Upper lobe of right lung (tissue), 1 donor: ENCODE results near the gene SERAC1. TPM values are rescaled to one million over a fixed set of nuclear protein-coding genes. Genes with fewer than 3 reads are reported as not detected.

Experiments
- ATAC-seq: fragments of 200-7000 bp; cut with Tn5 transposase; one replicate; pipeline ENCODE4 v1.9.1; 2020; ENCODE audit warnings: mild to moderate bottlenecking, moderate library complexity
- DNase-seq: peaks from one replicate; pipeline ENCODE4 v3.0.0-alpha.2; 2020
- H3K27ac ChIP-seq: fragments of 200-600 bp; one replicate; pipeline ENCODE4 v1.8.0; 2022
- H3K27me3 ChIP-seq: fragments of 200-600 bp; one replicate; pipeline ENCODE4 v1.8.0; 2022; ENCODE audit warnings: mild to moderate bottlenecking
- H3K36me3 ChIP-seq: fragments of 200-600 bp; one replicate; pipeline ENCODE4 v1.8.0; 2022
- H3K4me1 ChIP-seq: fragments of 200-600 bp; one replicate; pipeline ENCODE4 v1.8.0; 2022
- H3K4me3 ChIP-seq: fragments of 200-600 bp; one replicate; pipeline ENCODE4 v1.8.0; 2022; ENCODE audit warnings: mild to moderate bottlenecking
- H3K9me3 ChIP-seq: fragments of 200-600 bp; one replicate; pipeline ENCODE4 v1.8.0; 2022
- CTCF ChIP-seq: fragments of 200-600 bp; IDR thresholded peaks from one replicate; pipeline ENCODE4 v1.8.0; 2022; ENCODE audit warnings: antibody characterized with exemption
- intact Hi-C: fragments of 100-400 bp; cut with DNase I; formaldehyde crosslinking; loops from one replicate; pipeline ENCODE4 v1.11.0; 2022
- total RNA-seq: library from RNA; stranded (reverse); fragmentation: NEBNext Ultra II Directional; extraction: Animal tissue kit (Norgen Biotek cat#: 25700); gene quantifications from one replicate; pipeline ENCODE4 v1.2.1, GENCODE V29; 2021
- donor health status: DM: no; HTN: yes; CAD: no; lungs with severe emphysema.

Gene SERAC1
- total RNA-seq, 1 donor from 2014 or later: 7.5 TPM

GRCh38 chr6:158165919-158166416, 2.1 kb downstream of the SERAC1 start:
- Histone ChIP-seq H3K27me3 (no peaks in the 10 kb centered on the region), H3K9me3 (no peaks in the 10 kb centered on the region), H3K4me3 (no peak overlapping the region), H3K36me3 (no peaks in the 10 kb centered on the region), H3K4me1 (peaks cover 6% of the 10 kb centered on the region), H3K27ac (no peak overlapping the region)
- intact Hi-C loops: no loop called here
- DNase-seq: no peak
- no peak for ATAC-seq
- TF ChIP-seq CTCF: no peak

GRCh38 chr6:158164579-158165170, 3.4 kb downstream of the SERAC1 start:
- H3K4me3 ChIP-seq: no peak overlapping the region
- no peaks in the 10 kb centered on the region for H3K36me3 ChIP-seq
- no peaks in the 10 kb centered on the region for H3K27me3 ChIP-seq
- no peaks in the 10 kb centered on the region for H3K9me3 ChIP-seq
- ATAC-seq (no peak), DNase-seq (no peak)
- H3K4me1 ChIP-seq: no peaks in the 10 kb centered on the region
- TF ChIP-seq CTCF: no peak
- intact Hi-C loops: no loop called here
- H3K27ac ChIP-seq: no peak overlapping the region

GRCh38 chr6:158161566-158162254, 6.4 kb downstream of the SERAC1 start:
- ATAC-seq: peak; percentile 87

GRCh38 chr6:158160932-158161539, 7.0 kb downstream of the SERAC1 start:
- H3K27ac ChIP-seq: no peak overlapping the region
- TF ChIP-seq CTCF: no peak
- no peak overlapping the region for H3K4me3 ChIP-seq
- no peaks in the 10 kb centered on the region for H3K27me3 ChIP-seq
- intact Hi-C loops: no loop called here
- ATAC-seq (no peak), DNase-seq (no peak)
- no peaks in the 10 kb centered on the region for H3K36me3 ChIP-seq
- H3K9me3 ChIP-seq: no peaks in the 10 kb centered on the region
- no peaks in the 10 kb centered on the region for H3K4me1 ChIP-seq

More at GRCh38 chr6:158161566-158162254, 6.4 kb downstream of the SERAC1 start:
- H3K27ac ChIP-seq: no peak overlapping the region
- intact Hi-C loops: no loop called here
- H3K4me3 ChIP-seq: no peak overlapping the region
- no peak for TF ChIP-seq CTCF
- H3K4me1 ChIP-seq: no peaks in the 10 kb centered on the region
- no peak for DNase-seq
- no peaks in the 10 kb centered on the region for H3K27me3 ChIP-seq
- H3K36me3 ChIP-seq: no peaks in the 10 kb centered on the region
- no peaks in the 10 kb centered on the region for H3K9me3 ChIP-seq

GRCh38 chr6:158158748-158159147, 9.3 kb downstream of the SERAC1 start:
- no peak for DNase-seq
- H3K27me3 ChIP-seq: no peaks in the 10 kb centered on the region
- TF ChIP-seq CTCF: no peak
- no peak overlapping the region for H3K4me3 ChIP-seq
- H3K27ac ChIP-seq: no peak overlapping the region
- H3K4me1 ChIP-seq: no peaks in the 10 kb centered on the region
- no peak for ATAC-seq
- H3K9me3 ChIP-seq: no peaks in the 10 kb centered on the region
- intact Hi-C loops: no loop called here
- no peaks in the 10 kb centered on the region for H3K36me3 ChIP-seq
